Cardiac fibroblast (primary cell): ENCODE measurements around the gene COPS8.

Experiments used
- DNase-seq, 2 donors: peaks; one replicate each; pipeline versions ENCODE4 v3.0.0 to v3.0.0-alpha.2; 2010; ENCODE audit warnings: low read depth in 2 of 2
- H3K4me3 ChIP-seq, 2 donors: replicated peaks in 1 of 2; 1 replicate in 1 of 2; 2 replicates in 1 of 2; pipeline ENCODE4 v1.5.1; 2011; ENCODE audit warnings: low read depth in 2 of 2, low read length in 2 of 2, mild to moderate bottlenecking in 2 of 2, moderate library complexity in 1 of 2
- CTCF ChIP-seq: IDR thresholded peaks from one replicate; pipeline ENCODE4 v1.5.1; 2011; ENCODE audit warnings: low read depth, mild to moderate bottlenecking, low read length, inconsistent platforms

The COPS8 gene

GRCh38 chr2:237097911-237098702 is 12.4 kb downstream of the COPS8 start:
- peak; percentile 88 to 99 for DNase-seq
- no peak for TF ChIP-seq CTCF
- no peak overlapping the region for H3K4me3 ChIP-seq

GRCh38 chr2:237099804-237100203 is 14.1 kb downstream of the COPS8 start:
- no peak overlapping the region for H3K4me3 ChIP-seq

GRCh38 chr2:237101118-237101979 is 15.7 kb downstream of the COPS8 start:
- no peak for DNase-seq
- no peak for TF ChIP-seq CTCF
- H3K4me3 ChIP-seq: no peak overlapping the region

More at GRCh38 chr2:237099804-237100203, 14.1 kb downstream of the COPS8 start:
- no peak for TF ChIP-seq CTCF
- no peak for DNase-seq

GRCh38 chr2:237102428-237102827 is 16.7 kb downstream of the COPS8 start:
- H3K4me3 ChIP-seq: no peak overlapping the region
- no peak for DNase-seq
- TF ChIP-seq CTCF: no peak

- no peak for TF ChIP-seq CTCF
These were observed 23.8 kb downstream of the COPS8 start for GRCh38 chr2:237109421-237109934.

GRCh38 chr2:237113026-237113795 is 27.5 kb downstream of the COPS8 start:
- no peak for TF ChIP-seq CTCF
- no peak overlapping the region for H3K4me3 ChIP-seq
- DNase-seq: no peak

More at GRCh38 chr2:237109421-237109934, 23.8 kb downstream of the COPS8 start:
- H3K4me3 ChIP-seq: no peak overlapping the region
- no peak for DNase-seq
